Measurements from ENCODE around the gene PSMB11.
"Not testable (repeated sequence)": the region's sequence is repeated elsewhere in the genome, so short reads cannot be mapped to it uniquely, and the experiment has no call there.

Gene PSMB11

GRCh38 chr14:23013749-23014054, 28.3 kb upstream of the PSMB11 start:
- not testable (repeated sequence) for DNase-seq (ENCODE audit: low read depth in 2 of 2)

GRCh38 chr14:23015618-23016017, 26.4 kb upstream of the PSMB11 start:
- DNase-seq (ENCODE audit: low read depth in 2 of 2) = no peak

- no peak for DNase-seq (ENCODE audit: low read depth in 2 of 2)
Measured at GRCh38 chr14:23017091-23017490, 24.9 kb upstream of the PSMB11 start.

GRCh38 chr14:23018107-23018506, 23.9 kb upstream of the PSMB11 start:
- no peak for DNase-seq (ENCODE audit: low read depth in 2 of 2)

- DNase-seq (ENCODE audit: low read depth in 2 of 2) = no peak
Measured at GRCh38 chr14:23020143-23021128, 21.6 kb upstream of the PSMB11 start.

- DNase-seq (ENCODE audit: low read depth in 2 of 2) = no peak
Measured at GRCh38 chr14:23021434-23021833, 20.6 kb upstream of the PSMB11 start.

GRCh38 chr14:23021889-23022442, 20.0 kb upstream of the PSMB11 start:
- DNase-seq (ENCODE audit: low read depth in 2 of 2) = no peak

GRCh38 chr14:23023022-23023794, 18.8 kb upstream of the PSMB11 start:
- no peak for DNase-seq (ENCODE audit: low read depth in 2 of 2)

- no peak for DNase-seq (ENCODE audit: low read depth in 2 of 2)
Measured at GRCh38 chr14:23023795-23024152, 18.2 kb upstream of the PSMB11 start.

GRCh38 chr14:23024612-23025075, 17.4 kb upstream of the PSMB11 start:
- no peak for DNase-seq (ENCODE audit: low read depth in 2 of 2)

- no peak for DNase-seq (ENCODE audit: low read depth in 2 of 2)
Measured at GRCh38 chr14:23025151-23025814, 16.7 kb upstream of the PSMB11 start.

GRCh38 chr14:23028799-23029198, 13.2 kb upstream of the PSMB11 start:
- DNase-seq (ENCODE audit: low read depth in 2 of 2) = no peak

- no peak for DNase-seq (ENCODE audit: low read depth in 2 of 2)
Measured at GRCh38 chr14:23030936-23031335, 11.1 kb upstream of the PSMB11 start.

- DNase-seq (ENCODE audit: low read depth in 2 of 2) = no peak
Measured at GRCh38 chr14:23033251-23033727, 8.7 kb upstream of the PSMB11 start.

GRCh38 chr14:23033801-23034497, 8.1 kb upstream of the PSMB11 start:
- DNase-seq (ENCODE audit: low read depth in 2 of 2) = no peak

- DNase-seq (ENCODE audit: low read depth in 2 of 2) = peak; percentile 82
Measured at GRCh38 chr14:23034498-23035302, 7.3 kb upstream of the PSMB11 start, which contains the start of gene PSMB5. PSMB5 (minus strand) TSS chr14:23034900; CDS start chr14:23034881, 19 bp downstream.

GRCh38 chr14:23035303-23036144, 6.5 kb upstream of the PSMB11 start:
- DNase-seq (ENCODE audit: low read depth in 2 of 2) = no peak

- DNase-seq (ENCODE audit: low read depth in 2 of 2) = no peak
Measured at GRCh38 chr14:23040100-23040499, 1.9 kb upstream of the PSMB11 start.

GRCh38 chr14:23041729-23042128, 283 bp upstream of the PSMB11 start:
- DNase-seq (ENCODE audit: low read depth in 2 of 2) = no peak
